ENCODE data around the gene CAMTA1.

The CAMTA1 gene

DNA sequence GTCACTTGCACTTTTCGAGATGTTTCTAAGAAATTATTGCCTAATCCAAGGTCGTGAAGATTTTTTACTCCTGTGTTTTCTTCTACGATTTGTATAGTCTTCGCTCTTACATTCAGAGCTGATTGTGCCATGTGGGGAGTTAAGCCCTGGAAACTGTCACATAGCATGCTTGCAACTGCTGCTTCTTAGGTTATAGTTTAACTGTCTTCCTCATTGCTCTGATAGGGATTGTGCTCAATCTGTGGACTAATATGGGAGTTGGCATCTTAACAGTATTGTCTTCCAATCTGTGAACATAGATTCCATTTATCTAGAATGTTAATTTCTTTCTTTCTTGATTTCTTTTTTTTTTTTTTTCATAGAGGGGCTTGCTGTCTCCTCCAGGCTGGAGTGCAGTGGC is 34.8 kb upstream of the CAMTA1 start:
- CTCF ChIA-PET = no interaction called here
- no peak for DNase-seq (ENCODE audit: extremely low spot score)
- POLR2A ChIA-PET = interaction anchor here (1.2 kb wide), 1 partner anchor 34 kb away, joined by 4 read pairs; the partner anchor contains the start of gene CAMTA1
- TF ChIP-seq TARDBP (IDR thresholded peaks at IDR 0.05) = no peak
- TF ChIP-seq ARNT (IDR thresholded peaks at IDR 0.05) = no peak
- no peak for TF ChIP-seq SUZ12 (IDR thresholded peaks at IDR 0.05)
- TF ChIP-seq, protein P1, sequence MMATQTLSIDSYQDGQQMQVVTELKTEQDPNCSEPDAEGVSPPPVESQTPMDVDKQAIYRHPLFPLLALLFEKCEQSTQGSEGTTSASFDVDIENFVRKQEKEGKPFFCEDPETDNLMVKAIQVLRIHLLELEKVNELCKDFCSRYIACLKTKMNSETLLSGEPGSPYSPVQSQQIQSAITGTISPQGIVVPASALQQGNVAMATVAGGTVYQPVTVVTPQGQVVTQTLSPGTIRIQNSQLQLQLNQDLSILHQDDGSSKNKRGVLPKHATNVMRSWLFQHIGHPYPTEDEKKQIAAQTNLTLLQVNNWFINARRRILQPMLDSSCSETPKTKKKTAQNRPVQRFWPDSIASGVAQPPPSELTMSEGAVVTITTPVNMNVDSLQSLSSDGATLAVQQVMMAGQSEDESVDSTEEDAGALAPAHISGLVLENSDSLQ (IDR thresholded peaks at IDR 0.05) = no peak
- no peak for TF ChIP-seq L3MBTL2 (conservative IDR thresholded peaks at IDR 0.05)
- no peak for TF ChIP-seq CTBP1 (IDR thresholded peaks at IDR 0.05; ENCODE audit: borderline replicate concordance)
- no peak for TF ChIP-seq FOXM1 (IDR thresholded peaks at IDR 0.05; ENCODE audit: borderline replicate concordance)
- TF ChIP-seq NFRKB (IDR thresholded peaks at IDR 0.05) = no peak
- TF ChIP-seq HDGF (IDR thresholded peaks at IDR 0.05; ENCODE audit: borderline replicate concordance) = no peak

DNA sequence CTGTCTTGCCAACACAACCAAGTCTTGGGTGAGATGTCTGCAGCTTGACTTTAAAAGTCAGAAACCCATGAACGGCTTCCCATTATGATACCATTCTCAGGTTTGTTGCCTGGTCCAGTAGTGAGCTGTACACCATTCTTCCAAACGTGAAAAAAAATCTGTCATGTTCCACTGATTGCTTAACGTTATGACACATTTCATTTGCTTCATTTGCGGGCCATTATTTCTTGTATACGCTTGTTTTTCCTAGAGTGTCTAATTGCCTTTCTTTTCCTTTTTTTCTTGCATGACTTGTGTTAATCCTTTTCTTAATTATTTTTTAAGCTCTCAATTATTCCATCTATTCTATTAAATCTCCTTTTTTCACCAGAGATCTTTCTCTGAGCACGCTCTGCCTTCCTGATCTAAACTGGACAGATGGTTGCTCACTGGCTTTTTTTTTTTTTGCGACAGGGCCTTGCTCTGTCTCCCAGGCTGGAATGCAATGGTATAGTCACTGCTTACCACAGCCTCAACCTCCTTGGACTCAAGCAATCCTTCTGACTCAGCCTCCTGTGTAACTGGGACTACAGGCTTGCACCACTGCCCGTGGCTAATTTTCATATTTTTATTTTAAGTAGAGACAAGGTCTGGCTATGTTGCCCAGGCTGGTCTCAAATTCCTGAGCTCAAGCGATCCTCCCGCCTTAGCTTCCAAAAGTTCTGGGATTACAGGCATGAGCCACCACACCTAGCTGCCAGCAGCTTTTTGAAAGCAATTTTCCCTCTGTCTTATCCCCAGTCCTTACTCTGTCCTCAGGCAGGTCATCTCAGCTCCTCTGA is 31.7 kb upstream of the CAMTA1 start:
- CTCF ChIA-PET = interaction anchor here (0.5 to 0.9 kb wide), 2 partner anchors 8 to 1414 kb away, joined by 3 read pairs; no protein-coding TSS in a partner anchor

GRCh38 chr1:6756457-6756856 is 28.8 kb upstream of the CAMTA1 start:
- CTCF ChIA-PET = interaction anchor here (0.5 to 0.6 kb wide), 2 partner anchors 9 to 424 kb away, joined by 4 to 5 read pairs; no protein-coding TSS in a partner anchor
- no peak for DNase-seq (ENCODE audit: extremely low spot score)
- POLR2A ChIA-PET = no interaction called here

More for the DNA sequence above, 31.7 kb upstream of the CAMTA1 start:
- POLR2A ChIA-PET = no interaction called here
- no peak for DNase-seq (ENCODE audit: extremely low spot score)
- no peak for TF ChIP-seq FOXK2 (IDR thresholded peaks at IDR 0.05)

GRCh38 chr1:6757719-6758435 is 27.4 kb upstream of the CAMTA1 start:
- no peak for TF ChIP-seq FOXK2 (IDR thresholded peaks at IDR 0.05)
- TF ChIP-seq SUZ12 (IDR thresholded peaks at IDR 0.05) = no peak
- no peak for TF ChIP-seq ARNT (IDR thresholded peaks at IDR 0.05)
- TF ChIP-seq HDGF (IDR thresholded peaks at IDR 0.05; ENCODE audit: borderline replicate concordance) = no peak
- no peak for TF ChIP-seq FOXA1 (IDR thresholded peaks at IDR 0.05)
- TF ChIP-seq TARDBP (IDR thresholded peaks at IDR 0.05) = no peak
- no peak for TF ChIP-seq SP1 (IDR thresholded peaks at IDR 0.05)
- no peak for TF ChIP-seq BHLHE40 (IDR thresholded peaks at IDR 0.05; ENCODE audit: borderline replicate concordance)
- no peak for TF ChIP-seq NFRKB (IDR thresholded peaks at IDR 0.05)
- no peak for TF ChIP-seq ZNF384 (IDR thresholded peaks at IDR 0.05)
- TF ChIP-seq FOXM1 (IDR thresholded peaks at IDR 0.05; ENCODE audit: borderline replicate concordance) = no peak
- no peak for TF ChIP-seq CTBP1 (IDR thresholded peaks at IDR 0.05; ENCODE audit: borderline replicate concordance)
- TF ChIP-seq, protein P1 (IDR thresholded peaks at IDR 0.05) = no peak
- TF ChIP-seq ELF4 (IDR thresholded peaks at IDR 0.05) = no peak
- TF ChIP-seq LEF1 (IDR thresholded peaks at IDR 0.05; ENCODE audit: borderline replicate concordance) = no peak
- TF ChIP-seq L3MBTL2 (conservative IDR thresholded peaks at IDR 0.05) = no peak
- POLR2A ChIA-PET = no interaction called here
- no peak for DNase-seq (ENCODE audit: extremely low spot score)
- CTCF ChIA-PET = interaction anchor here (1.0 kb wide), 1 partner anchor 13 kb away, joined by 7 read pairs; no protein-coding TSS in a partner anchor

More at GRCh38 chr1:6756457-6756856, 28.8 kb upstream of the CAMTA1 start:
- TF ChIP-seq SP1 (IDR thresholded peaks at IDR 0.05) (no peak), FOXK2 (IDR thresholded peaks at IDR 0.05) (no peak), L3MBTL2 (conservative IDR thresholded peaks at IDR 0.05) (no peak), NFRKB (IDR thresholded peaks at IDR 0.05) (no peak), LEF1 (IDR thresholded peaks at IDR 0.05; ENCODE audit: borderline replicate concordance) (no peak), ZNF384 (IDR thresholded peaks at IDR 0.05) (no peak), FOXM1 (IDR thresholded peaks at IDR 0.05; ENCODE audit: borderline replicate concordance) (no peak), SUZ12 (IDR thresholded peaks at IDR 0.05) (no peak), ARNT (IDR thresholded peaks at IDR 0.05) (no peak)
- TF ChIP-seq, protein P1 (IDR thresholded peaks at IDR 0.05) = no peak

DNA sequence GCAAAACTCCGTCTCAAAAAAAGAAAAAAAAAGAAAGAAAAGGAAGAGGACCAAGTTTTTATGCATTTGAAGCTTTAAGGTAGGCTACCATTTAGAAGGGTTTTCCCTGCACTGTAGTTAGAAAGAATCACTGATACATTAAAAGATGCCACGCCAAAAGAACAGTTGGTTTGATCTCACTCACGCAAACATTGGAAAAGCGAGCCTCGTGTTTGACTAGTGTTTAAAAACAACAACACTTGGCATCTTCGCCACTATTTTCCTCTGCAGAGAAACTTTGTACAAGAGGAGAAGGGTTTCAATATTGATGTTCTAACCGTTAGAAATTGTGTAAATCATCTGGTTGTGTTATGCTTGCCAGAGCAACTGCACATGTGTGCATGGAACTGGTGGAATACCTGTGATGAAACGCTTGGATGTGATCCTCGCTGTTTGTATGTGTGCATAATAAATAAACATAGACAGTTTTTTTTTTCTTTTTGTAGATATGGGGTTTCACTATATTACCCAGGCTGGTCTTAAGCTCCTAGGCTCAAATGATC is 24.0 kb upstream of the CAMTA1 start:
- DNase-seq (ENCODE audit: extremely low spot score) = no peak
- ChIA-PET CTCF (interaction anchor here (0.7 kb wide), 1 partner anchor 8 kb away, joined by 3 read pairs; no protein-coding TSS in a partner anchor), POLR2A (interaction anchor here (1.5 kb wide), 1 partner anchor 23 kb away, joined by 7 read pairs; the partner anchor contains the start of gene CAMTA1)
- TF ChIP-seq CTBP1 (IDR thresholded peaks at IDR 0.05; ENCODE audit: borderline replicate concordance) (no peak), TARDBP (IDR thresholded peaks at IDR 0.05) (no peak), ELF4 (IDR thresholded peaks at IDR 0.05) (no peak), ARNT (IDR thresholded peaks at IDR 0.05) (no peak), ZNF384 (IDR thresholded peaks at IDR 0.05) (no peak), HDGF (IDR thresholded peaks at IDR 0.05; ENCODE audit: borderline replicate concordance) (no peak), NFRKB (IDR thresholded peaks at IDR 0.05) (no peak), FOXA1 (IDR thresholded peaks at IDR 0.05) (no peak), SUZ12 (IDR thresholded peaks at IDR 0.05) (no peak), SP1 (IDR thresholded peaks at IDR 0.05) (no peak), FOXK2 (IDR thresholded peaks at IDR 0.05) (no peak), BHLHE40 (IDR thresholded peaks at IDR 0.05; ENCODE audit: borderline replicate concordance) (no peak), FOXM1 (IDR thresholded peaks at IDR 0.05; ENCODE audit: borderline replicate concordance) (no peak), L3MBTL2 (conservative IDR thresholded peaks at IDR 0.05) (no peak)
- TF ChIP-seq, protein P1 (IDR thresholded peaks at IDR 0.05) = no peak
